IPS DF 19.7 (cell line): Measurements from ENCODE around the gene KLHL6.
"Not testable (repeated sequence)": the region's sequence is repeated elsewhere in the genome, so short reads cannot be mapped to it uniquely, and the experiment has no call there.

Experiments used
- DNase-seq: peaks from one replicate; pipeline ENCODE4 v3.0.0-alpha.2; 2013; ENCODE audit warnings: low read depth, low spot score

KLHL6 gene

GRCh38 chr3:183448369-183449128 is 107.0 kb downstream of the KLHL6 start:
- no peak for DNase-seq

GRCh38 chr3:183447206-183448001 is 108.1 kb downstream of the KLHL6 start:
- peak; percentile 96 for DNase-seq

- no peak for DNase-seq
Observed at GRCh38 chr3:183446838-183447205, 108.7 kb downstream of the KLHL6 start.

GRCh38 chr3:183444748-183445147 is 110.8 kb downstream of the KLHL6 start:
- no peak for DNase-seq

- no peak for DNase-seq
Observed at GRCh38 chr3:183443395-183444385, 111.8 kb downstream of the KLHL6 start.

- DNase-seq: no peak
Observed at GRCh38 chr3:183442994-183443393, 112.5 kb downstream of the KLHL6 start.

- DNase-seq: not testable (repeated sequence)
Observed at GRCh38 chr3:183440521-183440920, 115.0 kb downstream of the KLHL6 start.

GRCh38 chr3:183439515-183439914 is 116.0 kb downstream of the KLHL6 start:
- DNase-seq: no peak

- no peak for DNase-seq
Observed at GRCh38 chr3:183438735-183439134, 116.8 kb downstream of the KLHL6 start.

- DNase-seq: no peak
Observed at GRCh38 chr3:183437666-183438564, 117.6 kb downstream of the KLHL6 start.
